ENCODE data around the gene XXYLT1. TPM values are rescaled to one million over a fixed set of nuclear protein-coding genes. Genes with fewer than 3 reads are reported as not detected.

XXYLT1 gene
- total RNA-seq, 1 donor from 2014 or later = 10.5 TPM

DNA sequence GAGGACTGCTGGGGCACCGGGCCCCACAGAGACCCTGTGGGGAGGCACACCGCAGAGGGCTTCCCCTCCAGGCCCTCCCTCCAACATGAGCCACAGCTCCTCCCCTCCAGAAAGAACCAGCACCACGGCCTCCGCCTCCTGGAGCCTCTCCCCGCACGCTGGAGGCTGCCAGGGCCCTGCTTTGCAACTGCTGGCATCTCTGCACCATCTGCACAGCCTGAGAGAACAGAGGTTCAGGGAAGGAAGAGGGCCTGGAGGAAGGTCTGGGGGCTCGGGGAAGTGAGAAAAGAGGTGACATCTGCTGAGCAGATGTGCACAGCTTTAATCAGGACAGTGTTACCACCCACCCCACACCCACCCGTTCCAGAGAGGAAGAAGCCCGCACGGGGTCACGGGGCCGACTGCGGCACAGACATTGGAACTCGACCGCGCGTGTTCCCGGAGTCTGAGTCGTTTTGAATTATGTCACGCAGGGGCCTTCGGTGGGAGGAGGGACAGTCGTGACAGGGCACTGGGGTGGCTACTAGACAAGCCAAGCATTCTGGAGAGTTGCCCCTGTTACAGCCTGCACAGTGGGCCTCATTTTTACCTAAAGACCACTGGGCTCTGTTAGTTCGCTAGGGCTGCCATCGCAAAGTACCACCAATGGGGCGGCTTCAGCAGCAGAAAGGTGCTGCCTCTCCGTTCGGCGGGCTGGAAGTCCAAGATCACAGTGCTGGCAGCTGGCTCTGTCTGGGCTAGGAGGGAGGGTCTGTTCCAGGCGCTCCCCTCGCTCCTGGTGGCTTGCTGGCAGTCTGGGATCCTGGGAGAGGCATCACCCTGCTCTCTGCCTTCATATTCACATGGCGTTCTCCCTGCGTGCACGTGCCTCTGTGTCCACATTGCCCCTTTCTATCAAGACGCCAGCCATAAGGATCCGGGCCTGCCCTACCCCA, 194.8 kb downstream of the XXYLT1 start:
- no peak for FAIRE-seq
- H3K36me3 ChIP-seq (ENCODE audit: control insufficient read depth, insufficient read depth, low read length) = no peaks in the 10 kb centered on the region
- TF ChIP-seq, protein P1, sequence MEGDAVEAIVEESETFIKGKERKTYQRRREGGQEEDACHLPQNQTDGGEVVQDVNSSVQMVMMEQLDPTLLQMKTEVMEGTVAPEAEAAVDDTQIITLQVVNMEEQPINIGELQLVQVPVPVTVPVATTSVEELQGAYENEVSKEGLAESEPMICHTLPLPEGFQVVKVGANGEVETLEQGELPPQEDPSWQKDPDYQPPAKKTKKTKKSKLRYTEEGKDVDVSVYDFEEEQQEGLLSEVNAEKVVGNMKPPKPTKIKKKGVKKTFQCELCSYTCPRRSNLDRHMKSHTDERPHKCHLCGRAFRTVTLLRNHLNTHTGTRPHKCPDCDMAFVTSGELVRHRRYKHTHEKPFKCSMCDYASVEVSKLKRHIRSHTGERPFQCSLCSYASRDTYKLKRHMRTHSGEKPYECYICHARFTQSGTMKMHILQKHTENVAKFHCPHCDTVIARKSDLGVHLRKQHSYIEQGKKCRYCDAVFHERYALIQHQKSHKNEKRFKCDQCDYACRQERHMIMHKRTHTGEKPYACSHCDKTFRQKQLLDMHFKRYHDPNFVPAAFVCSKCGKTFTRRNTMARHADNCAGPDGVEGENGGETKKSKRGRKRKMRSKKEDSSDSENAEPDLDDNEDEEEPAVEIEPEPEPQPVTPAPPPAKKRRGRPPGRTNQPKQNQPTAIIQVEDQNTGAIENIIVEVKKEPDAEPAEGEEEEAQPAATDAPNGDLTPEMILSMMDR (IDR thresholded peaks at IDR 0.05; ENCODE audit: insufficient read depth, low read length, severe bottlenecking) = no peak
- no peak overlapping the region for H3K4me3 ChIP-seq (ENCODE audit: low read depth, low read length)
- DNase-seq (ENCODE audit: low read depth) = no peak
- H3K27me3 ChIP-seq (ENCODE audit: control insufficient read depth, insufficient read depth, low read length) = no peaks in the 10 kb centered on the region

DNA sequence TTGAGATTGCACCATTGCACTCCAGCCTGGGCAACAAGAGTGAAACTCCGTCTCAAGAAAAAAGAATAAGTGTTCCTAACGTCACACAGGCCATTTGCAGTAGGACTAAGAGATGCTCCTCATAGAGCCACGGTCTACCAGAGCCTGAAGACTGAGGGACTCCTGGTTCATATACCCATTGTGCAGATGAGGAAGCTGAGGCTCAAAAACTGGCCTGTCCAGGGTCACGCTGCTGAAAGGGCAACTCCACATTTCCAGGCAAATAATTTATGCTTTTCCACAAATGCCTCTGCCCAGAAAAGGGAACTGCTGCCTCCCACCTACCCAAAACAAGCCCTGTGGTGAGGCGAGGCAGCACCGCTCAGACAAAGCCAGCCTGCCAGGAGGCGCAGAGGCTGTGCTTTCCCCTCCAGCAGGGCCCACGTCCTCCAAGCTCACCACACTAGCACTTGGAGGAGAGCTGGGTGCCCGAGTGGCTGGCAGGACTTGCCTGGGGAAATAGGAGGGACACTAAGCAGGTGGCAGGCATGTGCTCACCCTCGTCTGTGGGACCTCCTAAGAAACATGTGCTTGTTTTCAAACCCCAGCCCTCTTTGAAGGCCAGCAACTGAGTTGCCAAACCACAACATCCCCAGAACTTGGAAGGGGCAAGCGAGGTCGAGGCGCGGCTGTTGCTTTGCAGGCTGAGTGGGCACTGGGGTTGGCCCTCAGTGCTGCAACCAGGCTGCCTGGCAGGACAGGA, 195.6 kb downstream of the XXYLT1 start:
- no peaks in the 10 kb centered on the region for H3K36me3 ChIP-seq (ENCODE audit: control insufficient read depth, insufficient read depth, low read length)
- no peak overlapping the region for H3K4me3 ChIP-seq (ENCODE audit: low read depth, low read length)
- H3K27me3 ChIP-seq (ENCODE audit: control insufficient read depth, insufficient read depth, low read length) = no peaks in the 10 kb centered on the region
- TF ChIP-seq, protein P1 (IDR thresholded peaks at IDR 0.05; ENCODE audit: insufficient read depth, low read length, severe bottlenecking) = no peak
- no peak for DNase-seq (ENCODE audit: low read depth)
- no peak for FAIRE-seq

DNA sequence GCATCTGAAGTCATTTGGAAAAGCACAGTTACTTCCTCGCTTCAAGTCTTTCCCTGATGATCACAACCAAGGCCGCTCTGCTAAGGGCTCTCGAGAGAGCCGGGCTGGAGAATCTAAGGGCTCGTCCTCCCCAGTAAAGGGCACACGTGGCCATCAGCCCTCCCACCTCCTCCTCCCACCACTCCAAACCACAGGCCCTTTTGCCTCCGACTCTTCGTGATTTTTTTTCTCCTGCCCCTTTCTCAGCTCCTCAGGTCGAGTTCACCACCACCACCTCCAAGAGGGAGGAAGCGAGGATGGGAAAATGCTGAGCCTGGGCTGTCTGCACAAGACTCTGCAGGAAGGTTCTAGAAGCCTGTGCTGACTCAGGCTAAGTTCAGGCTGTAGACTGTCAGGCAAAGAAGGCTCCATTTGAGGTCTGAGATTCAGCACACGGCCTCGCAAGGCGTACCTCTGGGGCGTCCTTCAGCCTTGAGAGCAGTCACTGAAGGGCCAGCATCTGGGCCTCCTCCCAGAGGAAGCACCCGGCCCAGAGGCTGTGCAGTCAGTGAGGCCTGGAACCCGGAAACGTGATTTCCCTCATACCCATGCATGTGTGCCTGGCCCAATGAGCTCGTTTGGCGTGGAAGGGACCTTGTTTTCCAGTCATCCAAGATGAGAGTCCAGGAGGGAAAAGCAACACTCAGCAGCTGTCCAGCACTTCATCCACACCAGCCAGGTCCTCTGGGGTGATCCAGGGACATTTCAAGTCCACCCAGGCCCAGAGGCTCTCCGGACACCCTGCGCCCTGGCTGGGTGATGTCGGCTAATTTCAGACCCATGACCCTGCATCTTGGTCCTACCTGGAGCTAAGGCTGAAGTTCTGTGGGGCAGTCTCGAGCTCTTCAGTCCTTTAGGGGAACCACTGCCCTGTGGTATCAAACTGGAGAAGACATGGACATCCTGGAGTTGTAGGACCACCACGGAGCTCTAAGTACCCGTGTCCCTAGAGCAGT, 196.8 kb downstream of the XXYLT1 start:
- no peak overlapping the region for H3K4me3 ChIP-seq (ENCODE audit: low read depth, low read length)
- FAIRE-seq = peak; percentile 81
- TF ChIP-seq, protein P1 (IDR thresholded peaks at IDR 0.05; ENCODE audit: insufficient read depth, low read length, severe bottlenecking) = no peak
- H3K36me3 ChIP-seq (ENCODE audit: control insufficient read depth, insufficient read depth, low read length) = peaks cover 1% of the 10 kb centered on the region
- no peaks in the 10 kb centered on the region for H3K27me3 ChIP-seq (ENCODE audit: control insufficient read depth, insufficient read depth, low read length)
- DNase-seq (ENCODE audit: low read depth) = no peak

DNA sequence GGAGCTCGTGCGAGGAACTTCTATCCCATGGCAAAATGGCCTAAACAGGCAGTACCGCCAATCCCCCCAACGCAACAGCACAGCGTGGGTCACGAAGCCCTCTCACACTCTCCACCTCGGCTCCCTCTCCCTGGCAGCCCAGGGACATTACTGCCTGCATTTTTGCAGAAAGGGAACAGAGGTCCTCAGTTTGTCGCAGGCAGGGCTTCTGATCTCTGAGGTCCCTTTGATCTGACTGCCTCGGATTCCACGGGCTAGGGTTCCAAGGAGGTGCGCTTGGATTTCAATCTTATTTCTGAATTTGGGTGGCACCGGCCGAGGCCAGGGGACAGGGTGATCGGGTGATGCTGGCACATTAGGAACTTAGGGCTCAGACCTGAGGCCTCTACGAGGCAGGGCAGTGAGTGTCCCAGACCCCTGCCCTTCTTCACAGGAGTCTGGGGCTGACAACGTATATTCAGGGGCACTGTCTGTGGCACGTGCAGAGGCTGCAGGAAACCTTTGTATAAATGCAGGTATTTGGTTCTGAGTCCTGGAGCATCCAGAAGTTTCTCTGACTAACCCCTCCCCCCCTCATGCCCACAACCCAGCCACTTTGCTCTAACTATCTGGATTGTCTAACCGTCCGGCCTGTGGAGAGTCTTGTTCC, 197.9 kb downstream of the XXYLT1 start:
- DNase-seq (ENCODE audit: low read depth) = no peak
- TF ChIP-seq, protein P1 (IDR thresholded peaks at IDR 0.05; ENCODE audit: insufficient read depth, low read length, severe bottlenecking) = no peak
- no peak for FAIRE-seq

More for the DNA sequence above, 197.9 kb downstream of the XXYLT1 start:
- Histone ChIP-seq H3K4me3 (ENCODE audit: low read depth, low read length) (no peak overlapping the region), H3K36me3 (ENCODE audit: control insufficient read depth, insufficient read depth, low read length) (peaks cover 1% of the 10 kb centered on the region), H3K27me3 (ENCODE audit: control insufficient read depth, insufficient read depth, low read length) (no peaks in the 10 kb centered on the region)
